GM12874 (cell line): ENCODE results near the gene DLX1.

Source experiments
- TF ChIP-seq, protein P1 (sequence below): IDR thresholded peaks from 2 replicates; pipeline ENCODE4 v1.5.1; 2011; ENCODE audit warnings: low read depth, mild to moderate bottlenecking, control low read depth, low read length, moderate library complexity; ENCODE audit not compliant: insufficient read depth

DLX1 gene

GRCh38 chr2:172131713-172132555, 46.6 kb downstream of the DLX1 start:
- TF ChIP-seq, protein P1, sequence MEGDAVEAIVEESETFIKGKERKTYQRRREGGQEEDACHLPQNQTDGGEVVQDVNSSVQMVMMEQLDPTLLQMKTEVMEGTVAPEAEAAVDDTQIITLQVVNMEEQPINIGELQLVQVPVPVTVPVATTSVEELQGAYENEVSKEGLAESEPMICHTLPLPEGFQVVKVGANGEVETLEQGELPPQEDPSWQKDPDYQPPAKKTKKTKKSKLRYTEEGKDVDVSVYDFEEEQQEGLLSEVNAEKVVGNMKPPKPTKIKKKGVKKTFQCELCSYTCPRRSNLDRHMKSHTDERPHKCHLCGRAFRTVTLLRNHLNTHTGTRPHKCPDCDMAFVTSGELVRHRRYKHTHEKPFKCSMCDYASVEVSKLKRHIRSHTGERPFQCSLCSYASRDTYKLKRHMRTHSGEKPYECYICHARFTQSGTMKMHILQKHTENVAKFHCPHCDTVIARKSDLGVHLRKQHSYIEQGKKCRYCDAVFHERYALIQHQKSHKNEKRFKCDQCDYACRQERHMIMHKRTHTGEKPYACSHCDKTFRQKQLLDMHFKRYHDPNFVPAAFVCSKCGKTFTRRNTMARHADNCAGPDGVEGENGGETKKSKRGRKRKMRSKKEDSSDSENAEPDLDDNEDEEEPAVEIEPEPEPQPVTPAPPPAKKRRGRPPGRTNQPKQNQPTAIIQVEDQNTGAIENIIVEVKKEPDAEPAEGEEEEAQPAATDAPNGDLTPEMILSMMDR = no peak

- TF ChIP-seq, protein P1 = no peak
Measured at GRCh38 chr2:172134270-172134669, 49.0 kb downstream of the DLX1 start.

- TF ChIP-seq, protein P1 = no peak
Measured at GRCh38 chr2:172135446-172135845, 50.1 kb downstream of the DLX1 start.

GRCh38 chr2:172137109-172137508, 51.8 kb downstream of the DLX1 start:
- TF ChIP-seq, protein P1 = no peak

DNA sequence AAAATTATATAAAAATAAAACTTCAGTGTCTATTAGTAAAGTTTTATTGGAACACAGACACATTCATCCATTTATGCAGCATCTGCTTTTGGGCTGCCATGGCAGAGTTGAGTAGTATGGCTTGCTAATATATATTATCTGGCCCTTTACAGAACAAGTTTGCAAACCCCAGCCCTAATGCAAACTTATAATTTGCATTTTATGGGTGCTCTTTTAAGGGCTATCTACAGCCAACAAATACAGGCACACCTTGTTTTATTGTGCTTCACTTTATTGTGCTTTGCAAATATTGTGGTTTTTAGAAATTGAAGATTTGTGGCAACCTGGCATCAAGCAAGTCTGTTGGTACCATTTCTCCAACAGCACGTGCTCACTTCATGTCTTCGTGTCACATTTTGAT, 52.6 kb downstream of the DLX1 start:
- TF ChIP-seq, protein P1 = no peak
